ENCODE measurements around the gene EML2.

GRCh38 chr19:45670670-45671453, 31.7 kb upstream of the EML2 start:
- TF ChIP-seq CTCF (IDR thresholded peaks at IDR 0.05): no peak
- no peak for TF ChIP-seq POLR2A (IDR thresholded peaks at IDR 0.05)
